GM23338 (cell line): ENCODE data around the gene ADGRV1. TPM values are rescaled to one million over a fixed set of nuclear protein-coding genes. Genes with fewer than 3 reads are reported as not detected.

Experiments used
- ATAC-seq: fragments of 200-7000 bp; cut with Tn5 transposase; 3 replicates; pipeline ENCODE4 v1.9.1; 2020
- DNase-seq: peaks from one replicate; pipeline ENCODE4 v3.0.0-alpha.2; 2015; ENCODE audit warnings: low spot score
- H2AFZ ChIP-seq: fragments of 200-600 bp; sonication (generic); 2 replicates; pipeline ENCODE4 v1.8.0; 2016; ENCODE audit warnings: antibody characterized with exemption, mild to moderate bottlenecking, moderate library complexity
- H3F3A ChIP-seq: fragments of 200-600 bp; sonication (generic); replicated peaks from 2 replicates; pipeline ENCODE4 v1.8.0; 2017; ENCODE audit warnings: antibody characterized with exemption, mixed run types, low read depth
- H3K27ac ChIP-seq: fragments of 200-600 bp; sonication (generic); 2 replicates; pipeline ENCODE4 v1.6.1; 2016; ENCODE audit warnings: low read depth
- H3K27me3 ChIP-seq: fragments of 200-600 bp; sonication (generic); 2 replicates; pipeline ENCODE4 v1.8.0; 2016; ENCODE audit warnings: mild to moderate bottlenecking, mixed run types, moderate library complexity; ENCODE audit not compliant: insufficient read depth
- H3K36me3 ChIP-seq: fragments of 200-600 bp; sonication (generic); 2 replicates; pipeline ENCODE4 v1.8.0; 2016; ENCODE audit warnings: mild to moderate bottlenecking; ENCODE audit not compliant: insufficient read depth
- H3K4me1 ChIP-seq: fragments of 200-600 bp; sonication (generic); 2 replicates; pipeline ENCODE4 v1.8.0; 2016; ENCODE audit warnings: mild to moderate bottlenecking, moderate library complexity; ENCODE audit not compliant: insufficient read depth
- H3K4me2 ChIP-seq: fragments of 200-600 bp; sonication (generic); 2 replicates; pipeline ENCODE4 v1.7.1; 2017; ENCODE audit warnings: mixed run types
- H3K4me3 ChIP-seq: fragments of 200-600 bp; sonication (generic); 2 replicates; pipeline ENCODE4 v1.6.1; 2016; ENCODE audit warnings: mixed run types
- H3K79me2 ChIP-seq: fragments of 200-600 bp; sonication (generic); replicated peaks from 2 replicates; pipeline ENCODE4 v1.8.0; 2017; ENCODE audit warnings: mild to moderate bottlenecking; ENCODE audit not compliant: insufficient read depth
- H3K9me2 ChIP-seq: fragments of 200-600 bp; sonication (generic); 2 replicates; pipeline ENCODE4 v1.8.0; 2017; ENCODE audit not compliant: insufficient read depth
- H4K20me1 ChIP-seq: fragments of 200-600 bp; sonication (generic); replicated peaks from 2 replicates; pipeline ENCODE4 v1.8.0; 2017; ENCODE audit warnings: mild to moderate bottlenecking; ENCODE audit not compliant: insufficient read depth
- H3K27ac Mint-ChIP-seq: 2 replicates; pipeline ENCODE4 v1.8.0; 2020; ENCODE audit warnings: inconsistent platforms, mild to moderate bottlenecking, moderate library complexity, mixed read lengths
- H3K27me3 Mint-ChIP-seq: 3 replicates; pipeline ENCODE4 v1.8.0; 2022; ENCODE audit warnings: low read depth, mild to moderate bottlenecking, moderate library complexity, mixed read lengths, inconsistent platforms; ENCODE audit not compliant: insufficient read depth, poor library complexity
- H3K36me3 Mint-ChIP-seq: 3 replicates; pipeline ENCODE4 v1.8.0; 2021; ENCODE audit warnings: low read depth, mild to moderate bottlenecking, inconsistent platforms, moderate library complexity, mixed read lengths
- H3K4me1 Mint-ChIP-seq: 3 replicates; pipeline ENCODE4 v1.8.0; 2020; ENCODE audit warnings: mild to moderate bottlenecking, inconsistent platforms, mixed read lengths
- H3K4me3 Mint-ChIP-seq: 3 replicates; pipeline ENCODE4 v1.8.0; 2021; ENCODE audit warnings: moderate library complexity, mild to moderate bottlenecking, inconsistent platforms, mixed read lengths
- H3K9me3 Mint-ChIP-seq: 3 replicates; pipeline ENCODE4 v1.8.0; 2020; ENCODE audit warnings: moderate library complexity, mild to moderate bottlenecking, inconsistent platforms, mixed read lengths
- CREB1 ChIP-seq: fragments of 250-450 bp; sonication (Bioruptor Pico); IDR thresholded peaks from 2 replicates; pipeline ENCODE4 v1.5.0; 2020; ENCODE audit warnings: low read depth, mild to moderate bottlenecking, moderate library complexity
- CTCF ChIP-seq, 2 experiments: fragments of 200-600 bp in 1 of 2; sonication (generic) in 1 of 2; conservative IDR thresholded peaks; 2 replicates each; pipeline versions ENCODE4 v1.5.1 to v1.6.1; 2016 to 2017; ENCODE audit warnings: antibody characterized with exemption in 2 of 2, low read depth in 2 of 2, mild to moderate bottlenecking in 2 of 2, moderate library complexity in 1 of 2
- EZH2 ChIP-seq: fragments of 200-600 bp; sonication (generic); IDR thresholded peaks from one replicate; pipeline ENCODE4 v1.8.0; 2017; ENCODE audit warnings: antibody characterized with exemption, mild to moderate bottlenecking, low read depth; ENCODE audit not compliant: unreplicated experiment
- EZH2phosphoT487 ChIP-seq: fragments of 200-600 bp; sonication (generic); IDR thresholded peaks from one replicate; pipeline ENCODE4 v1.8.1; 2018; ENCODE audit warnings: antibody characterized with exemption; ENCODE audit not compliant: unreplicated experiment
- JUNB ChIP-seq: IDR thresholded peaks from one replicate; pipeline ENCODE4 v1.6.1; 2016; ENCODE audit warnings: antibody characterized with exemption; ENCODE audit not compliant: unreplicated experiment
- POLR2AphosphoS5 ChIP-seq: IDR thresholded peaks from 2 replicates; pipeline ENCODE4 v1.6.1; 2016; ENCODE audit warnings: antibody characterized with exemption, low read depth
- STAT1 ChIP-seq: IDR thresholded peaks from one replicate; pipeline ENCODE4 v1.6.1; 2016; ENCODE audit warnings: antibody characterized with exemption; ENCODE audit not compliant: unreplicated experiment
- ZNF331 ChIP-seq: fragments of 250-450 bp; sonication (Bioruptor Pico); IDR thresholded peaks from 2 replicates; pipeline ENCODE4 v1.5.0; 2020; ENCODE audit warnings: low read depth, mild to moderate bottlenecking, moderate library complexity
- polyA plus RNA-seq: library from polyadenylated mRNA; unstranded; fragments of >200 nt; fragmentation: Nextera tagmentation; extraction: Ambion mirVana; gene quantifications from 2 replicates; pipeline ENCODE4 v1.2.1, GENCODE V29; 2016
- total RNA-seq: library from RNA; depleted of rRNA; stranded (reverse); fragments of >200 nt; shearing (Covaris generic); gene quantifications from 2 replicates; pipeline ENCODE4 v1.2.3, GENCODE V29; 2014
- TF ChIP-seq, protein P1 (sequence below): IDR thresholded peaks from 2 replicates; pipeline ENCODE4 v1.6.1; 2016; ENCODE audit warnings: antibody characterized with exemption
- TF ChIP-seq, protein P2 (sequence below): IDR thresholded peaks from one replicate; pipeline ENCODE4 v1.6.1; 2018; ENCODE audit warnings: antibody characterized with exemption; ENCODE audit not compliant: unreplicated experiment
- TF ChIP-seq, protein P3 (sequence below): fragments of 250-450 bp; sonication (Bioruptor Pico); IDR thresholded peaks from 2 replicates; pipeline ENCODE4 v1.5.0; 2020; ENCODE audit warnings: mild to moderate bottlenecking, moderate library complexity

Gene ADGRV1
- total and polyA plus RNA-seq, 2 experiments from 2014 or later = 46.1 to 149 TPM

DNA sequence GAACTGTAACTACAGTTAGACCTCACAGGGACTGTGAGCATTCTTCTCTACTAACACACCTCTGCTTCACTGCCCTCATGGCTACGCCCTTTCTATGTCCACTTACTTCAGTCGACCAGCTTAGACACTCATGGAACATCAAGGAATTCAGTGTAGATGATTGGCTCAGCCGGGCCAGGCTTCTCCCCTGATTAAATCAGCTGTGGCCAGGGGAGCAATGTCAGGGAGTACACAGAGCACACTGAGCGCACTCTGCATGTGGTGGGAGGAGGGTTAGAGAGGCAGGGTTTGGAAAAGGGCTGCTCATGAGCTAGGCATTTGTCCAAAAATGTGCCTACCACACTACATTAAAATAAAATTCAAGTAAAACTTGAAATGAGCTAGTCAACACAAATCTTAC lies 424.0 kb downstream of the ADGRV1 start (continued):
- TF ChIP-seq, protein P1, sequence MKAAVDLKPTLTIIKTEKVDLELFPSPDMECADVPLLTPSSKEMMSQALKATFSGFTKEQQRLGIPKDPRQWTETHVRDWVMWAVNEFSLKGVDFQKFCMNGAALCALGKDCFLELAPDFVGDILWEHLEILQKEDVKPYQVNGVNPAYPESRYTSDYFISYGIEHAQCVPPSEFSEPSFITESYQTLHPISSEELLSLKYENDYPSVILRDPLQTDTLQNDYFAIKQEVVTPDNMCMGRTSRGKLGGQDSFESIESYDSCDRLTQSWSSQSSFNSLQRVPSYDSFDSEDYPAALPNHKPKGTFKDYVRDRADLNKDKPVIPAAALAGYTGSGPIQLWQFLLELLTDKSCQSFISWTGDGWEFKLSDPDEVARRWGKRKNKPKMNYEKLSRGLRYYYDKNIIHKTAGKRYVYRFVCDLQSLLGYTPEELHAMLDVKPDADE = no peak
- TF ChIP-seq CTCF (conservative IDR thresholded peaks at IDR 0.05; ENCODE audit: low read depth in 2 of 2) (no peak), CREB1 (CRISPR knock-in tag) (no peak), STAT1 (no peak), JUNB (no peak), POLR2AphosphoS5 (no peak)

DNA sequence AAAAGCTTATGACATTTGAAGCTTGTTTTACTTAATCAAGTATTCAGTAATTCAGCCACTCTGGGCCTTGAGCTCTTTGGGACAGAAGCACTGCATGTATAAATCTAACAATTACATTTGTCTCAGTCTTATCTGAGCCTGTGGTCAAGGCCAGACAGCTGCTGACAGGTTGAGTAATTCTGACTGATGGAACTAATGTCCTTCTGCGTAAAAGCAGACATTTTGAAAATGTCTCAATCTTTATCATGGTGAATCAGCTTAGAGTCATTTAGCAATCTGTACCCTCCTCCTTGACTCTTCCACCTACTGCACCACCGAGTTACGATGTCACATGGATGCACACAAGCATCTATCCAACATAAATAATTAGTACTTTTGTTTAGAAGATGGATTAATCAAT lies 424.6 kb downstream of the ADGRV1 start:
- no peaks in the 10 kb centered on the region for H3K79me2 ChIP-seq
- H3K27ac Mint-ChIP-seq = no peak overlapping the region
- no peaks in the 10 kb centered on the region for H4K20me1 ChIP-seq
- H3F3A ChIP-seq = no peaks in the 10 kb centered on the region
- H3K4me3 ChIP-seq = no peak overlapping the region
- no peak overlapping the region for H3K27ac ChIP-seq
- no peak overlapping the region for H3K4me2 ChIP-seq
- ATAC-seq (no peak), DNase-seq (no peak)
- H3K27me3 ChIP-seq = no peaks in the 10 kb centered on the region
- no peak overlapping the region for H3K4me3 Mint-ChIP-seq
- H3K27me3 Mint-ChIP-seq = peaks cover 2% of the 10 kb centered on the region
- no peaks in the 10 kb centered on the region for H3K36me3 ChIP-seq
- no peaks in the 10 kb centered on the region for H3K9me2 ChIP-seq
- no peak overlapping the region for H2AFZ ChIP-seq
- H3K36me3 Mint-ChIP-seq = peaks cover 4% of the 10 kb centered on the region; the same call in 1 of the 3 replicates
- H3K4me1 ChIP-seq = no peaks in the 10 kb centered on the region
- H3K9me3 Mint-ChIP-seq = no peaks in the 10 kb centered on the region
- H3K4me1 Mint-ChIP-seq = no peaks in the 10 kb centered on the region
- TF ChIP-seq EZH2 (no peak), STAT1 (no peak), POLR2AphosphoS5 (no peak), EZH2phosphoT487 (no peak), CREB1 (CRISPR knock-in tag) (no peak), ZNF331 (CRISPR knock-in tag) (no peak)
- TF ChIP-seq, protein P2, sequence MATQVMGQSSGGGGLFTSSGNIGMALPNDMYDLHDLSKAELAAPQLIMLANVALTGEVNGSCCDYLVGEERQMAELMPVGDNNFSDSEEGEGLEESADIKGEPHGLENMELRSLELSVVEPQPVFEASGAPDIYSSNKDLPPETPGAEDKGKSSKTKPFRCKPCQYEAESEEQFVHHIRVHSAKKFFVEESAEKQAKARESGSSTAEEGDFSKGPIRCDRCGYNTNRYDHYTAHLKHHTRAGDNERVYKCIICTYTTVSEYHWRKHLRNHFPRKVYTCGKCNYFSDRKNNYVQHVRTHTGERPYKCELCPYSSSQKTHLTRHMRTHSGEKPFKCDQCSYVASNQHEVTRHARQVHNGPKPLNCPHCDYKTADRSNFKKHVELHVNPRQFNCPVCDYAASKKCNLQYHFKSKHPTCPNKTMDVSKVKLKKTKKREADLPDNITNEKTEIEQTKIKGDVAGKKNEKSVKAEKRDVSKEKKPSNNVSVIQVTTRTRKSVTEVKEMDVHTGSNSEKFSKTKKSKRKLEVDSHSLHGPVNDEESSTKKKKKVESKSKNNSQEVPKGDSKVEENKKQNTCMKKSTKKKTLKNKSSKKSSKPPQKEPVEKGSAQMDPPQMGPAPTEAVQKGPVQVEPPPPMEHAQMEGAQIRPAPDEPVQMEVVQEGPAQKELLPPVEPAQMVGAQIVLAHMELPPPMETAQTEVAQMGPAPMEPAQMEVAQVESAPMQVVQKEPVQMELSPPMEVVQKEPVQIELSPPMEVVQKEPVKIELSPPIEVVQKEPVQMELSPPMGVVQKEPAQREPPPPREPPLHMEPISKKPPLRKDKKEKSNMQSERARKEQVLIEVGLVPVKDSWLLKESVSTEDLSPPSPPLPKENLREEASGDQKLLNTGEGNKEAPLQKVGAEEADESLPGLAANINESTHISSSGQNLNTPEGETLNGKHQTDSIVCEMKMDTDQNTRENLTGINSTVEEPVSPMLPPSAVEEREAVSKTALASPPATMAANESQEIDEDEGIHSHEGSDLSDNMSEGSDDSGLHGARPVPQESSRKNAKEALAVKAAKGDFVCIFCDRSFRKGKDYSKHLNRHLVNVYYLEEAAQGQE = no peak
- TF ChIP-seq, protein P3, sequence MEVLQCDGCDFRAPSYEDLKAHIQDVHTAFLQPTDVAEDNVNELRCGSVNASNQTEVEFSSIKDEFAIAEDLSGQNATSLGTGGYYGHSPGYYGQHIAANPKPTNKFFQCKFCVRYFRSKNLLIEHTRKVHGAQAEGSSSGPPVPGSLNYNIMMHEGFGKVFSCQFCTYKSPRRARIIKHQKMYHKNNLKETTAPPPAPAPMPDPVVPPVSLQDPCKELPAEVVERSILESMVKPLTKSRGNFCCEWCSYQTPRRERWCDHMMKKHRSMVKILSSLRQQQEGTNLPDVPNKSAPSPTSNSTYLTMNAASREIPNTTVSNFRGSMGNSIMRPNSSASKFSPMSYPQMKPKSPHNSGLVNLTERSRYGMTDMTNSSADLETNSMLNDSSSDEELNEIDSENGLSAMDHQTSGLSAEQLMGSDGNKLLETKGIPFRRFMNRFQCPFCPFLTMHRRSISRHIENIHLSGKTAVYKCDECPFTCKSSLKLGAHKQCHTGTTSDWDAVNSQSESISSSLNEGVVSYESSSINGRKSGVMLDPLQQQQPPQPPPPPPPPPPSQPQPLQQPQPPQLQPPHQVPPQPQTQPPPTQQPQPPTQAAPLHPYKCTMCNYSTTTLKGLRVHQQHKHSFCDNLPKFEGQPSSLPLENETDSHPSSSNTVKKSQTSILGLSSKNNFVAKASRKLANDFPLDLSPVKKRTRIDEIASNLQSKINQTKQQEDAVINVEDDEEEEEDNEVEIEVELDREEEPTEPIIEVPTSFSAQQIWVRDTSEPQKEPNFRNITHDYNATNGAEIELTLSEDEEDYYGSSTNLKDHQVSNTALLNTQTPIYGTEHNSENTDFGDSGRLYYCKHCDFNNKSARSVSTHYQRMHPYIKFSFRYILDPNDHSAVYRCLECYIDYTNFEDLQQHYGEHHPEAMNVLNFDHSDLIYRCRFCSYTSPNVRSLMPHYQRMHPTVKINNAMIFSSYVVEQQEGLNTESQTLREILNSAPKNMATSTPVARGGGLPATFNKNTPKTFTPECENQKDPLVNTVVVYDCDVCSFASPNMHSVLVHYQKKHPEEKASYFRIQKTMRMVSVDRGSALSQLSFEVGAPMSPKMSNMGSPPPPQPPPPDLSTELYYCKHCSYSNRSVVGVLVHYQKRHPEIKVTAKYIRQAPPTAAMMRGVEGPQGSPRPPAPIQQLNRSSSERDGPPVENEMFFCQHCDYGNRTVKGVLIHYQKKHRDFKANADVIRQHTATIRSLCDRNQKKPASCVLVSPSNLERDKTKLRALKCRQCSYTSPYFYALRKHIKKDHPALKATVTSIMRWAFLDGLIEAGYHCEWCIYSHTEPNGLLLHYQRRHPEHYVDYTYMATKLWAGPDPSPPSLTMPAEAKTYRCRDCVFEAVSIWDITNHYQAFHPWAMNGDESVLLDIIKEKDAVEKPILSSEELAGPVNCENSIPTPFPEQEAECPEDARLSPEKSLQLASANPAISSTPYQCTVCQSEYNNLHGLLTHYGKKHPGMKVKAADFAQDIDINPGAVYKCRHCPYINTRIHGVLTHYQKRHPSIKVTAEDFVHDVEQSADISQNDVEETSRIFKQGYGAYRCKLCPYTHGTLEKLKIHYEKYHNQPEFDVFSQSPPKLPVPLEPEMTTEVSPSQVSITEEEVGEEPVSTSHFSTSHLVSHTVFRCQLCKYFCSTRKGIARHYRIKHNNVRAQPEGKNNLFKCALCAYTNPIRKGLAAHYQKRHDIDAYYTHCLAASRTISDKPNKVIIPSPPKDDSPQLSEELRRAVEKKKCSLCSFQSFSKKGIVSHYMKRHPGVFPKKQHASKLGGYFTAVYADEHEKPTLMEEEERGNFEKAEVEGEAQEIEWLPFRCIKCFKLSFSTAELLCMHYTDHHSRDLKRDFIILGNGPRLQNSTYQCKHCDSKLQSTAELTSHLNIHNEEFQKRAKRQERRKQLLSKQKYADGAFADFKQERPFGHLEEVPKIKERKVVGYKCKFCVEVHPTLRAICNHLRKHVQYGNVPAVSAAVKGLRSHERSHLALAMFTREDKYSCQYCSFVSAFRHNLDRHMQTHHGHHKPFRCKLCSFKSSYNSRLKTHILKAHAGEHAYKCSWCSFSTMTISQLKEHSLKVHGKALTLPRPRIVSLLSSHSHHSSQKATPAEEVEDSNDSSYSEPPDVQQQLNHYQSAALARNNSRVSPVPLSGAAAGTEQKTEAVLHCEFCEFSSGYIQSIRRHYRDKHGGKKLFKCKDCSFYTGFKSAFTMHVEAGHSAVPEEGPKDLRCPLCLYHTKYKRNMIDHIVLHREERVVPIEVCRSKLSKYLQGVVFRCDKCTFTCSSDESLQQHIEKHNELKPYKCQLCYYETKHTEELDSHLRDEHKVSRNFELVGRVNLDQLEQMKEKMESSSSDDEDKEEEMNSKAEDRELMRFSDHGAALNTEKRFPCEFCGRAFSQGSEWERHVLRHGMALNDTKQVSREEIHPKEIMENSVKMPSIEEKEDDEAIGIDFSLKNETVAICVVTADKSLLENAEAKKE (CRISPR knock-in tag) = no peak
